ENCODE measurements around the gene CDH15.

Gene CDH15

DNA sequence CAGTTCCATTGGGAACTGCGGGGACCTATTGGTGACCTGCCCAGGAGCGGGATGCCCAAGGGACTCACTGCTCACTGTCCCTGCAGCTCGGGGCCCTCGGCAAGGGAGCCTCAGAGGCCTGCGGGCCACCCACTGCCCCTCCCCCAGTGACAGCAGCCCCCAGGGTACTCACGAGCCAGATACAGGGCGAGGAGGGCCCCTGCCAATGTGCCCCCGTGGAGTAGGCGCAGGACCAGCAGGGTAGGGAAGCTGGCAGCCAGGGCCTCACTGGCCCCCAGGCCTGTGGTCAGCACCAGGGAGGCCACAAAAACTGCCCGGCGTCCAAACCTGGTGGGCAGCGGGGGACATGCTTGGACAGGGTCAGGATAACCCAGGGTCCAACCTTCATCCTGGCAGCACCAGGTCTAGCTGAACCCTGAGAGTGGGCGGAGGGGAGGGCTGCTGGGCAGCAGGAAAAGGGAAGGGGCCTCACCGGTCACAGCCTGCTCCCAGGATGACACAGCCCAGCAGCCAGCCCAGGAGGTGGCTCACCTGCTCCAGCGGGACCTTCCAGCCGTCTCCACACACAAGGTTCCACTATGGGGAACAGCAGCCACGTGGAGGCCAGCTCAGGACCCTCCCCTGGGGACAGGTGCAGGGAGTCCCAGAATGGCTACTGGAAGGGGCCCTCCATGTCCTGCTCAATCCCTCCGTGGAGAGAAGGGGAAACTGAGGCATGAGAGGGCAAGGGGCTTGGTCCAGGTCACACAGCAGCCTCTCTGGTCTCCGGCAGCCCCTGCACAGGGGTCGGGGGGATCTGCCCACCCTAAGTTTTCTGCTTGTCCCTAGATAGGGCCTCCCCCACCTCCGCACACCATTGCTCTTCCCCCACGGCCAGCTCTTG, 27.9 kb downstream of the CDH15 start:
- no peak for DNase-seq (ENCODE audit: low read depth, low spot score)

DNA sequence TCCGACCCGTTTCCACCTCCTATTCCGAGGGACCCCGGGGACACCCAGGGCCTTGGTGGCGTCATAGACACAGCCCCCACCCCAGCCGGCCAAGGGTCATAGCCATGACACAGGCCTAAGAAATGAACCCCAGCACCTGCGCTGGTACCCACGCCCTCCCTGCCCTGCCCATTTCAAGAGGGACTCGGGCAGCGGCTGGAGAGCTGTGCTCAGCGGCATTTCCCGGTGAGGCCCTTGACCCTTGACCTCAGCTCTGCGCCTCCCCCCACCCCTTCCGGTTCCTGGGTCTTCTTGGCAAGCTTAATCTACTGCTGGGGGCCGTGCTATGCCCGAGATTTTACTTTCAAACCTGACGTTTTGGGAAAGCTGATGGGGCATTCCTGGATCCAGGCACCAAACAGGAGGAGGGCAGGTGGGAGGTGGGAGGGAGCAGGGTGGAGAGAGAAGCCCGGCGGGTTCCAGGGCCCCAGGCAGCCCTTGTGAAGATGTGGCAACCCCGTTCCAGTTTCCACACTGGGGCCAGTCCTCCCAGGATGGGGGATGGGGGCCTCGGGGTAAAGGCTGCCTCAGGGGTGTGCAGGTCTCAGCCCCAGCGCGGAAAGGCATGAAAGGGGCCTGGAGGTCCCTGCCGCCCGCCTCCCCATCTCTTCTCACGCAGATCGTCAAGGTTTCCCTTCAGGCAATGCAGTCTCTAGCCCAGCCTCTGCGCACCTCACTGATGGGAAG, 28.7 kb downstream of the CDH15 start, which contains the start of gene SLC22A31:
SLC22A31 (minus strand) TSS at position 414 of the 726 bp plus-strand sequence; CDS start at position 378, 36 bp downstream.
- no peak for DNase-seq (ENCODE audit: low read depth, low spot score)

DNA sequence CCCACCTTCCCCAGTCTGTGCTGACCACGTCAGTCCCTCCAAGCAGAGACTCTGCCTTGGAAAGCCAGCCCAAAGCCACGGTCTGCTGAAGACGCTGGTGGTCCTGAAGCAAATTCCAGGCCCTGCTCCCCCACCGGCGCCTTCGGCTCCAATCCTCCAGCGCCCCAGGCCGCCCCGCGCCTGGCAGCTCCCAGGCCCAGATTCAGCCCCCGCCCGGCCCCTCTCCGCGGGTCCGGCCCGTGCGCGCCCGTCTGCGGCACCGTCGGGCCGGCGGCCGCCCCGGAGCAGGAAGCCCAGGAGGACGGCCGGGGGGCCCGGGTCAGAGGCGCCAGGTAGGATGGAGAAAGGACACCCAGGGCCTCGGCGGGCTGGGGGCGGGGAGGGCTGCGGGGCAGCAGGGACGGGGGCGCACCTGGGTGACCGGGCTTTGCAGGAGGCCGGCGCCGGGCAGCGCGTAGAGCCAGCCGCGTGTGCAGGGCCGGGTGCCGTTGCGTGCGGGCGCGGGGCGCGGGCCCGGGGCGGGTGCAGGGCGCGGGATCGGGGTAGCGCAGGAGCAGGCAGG, 29.4 kb downstream of the CDH15 start:
- DNase-seq (ENCODE audit: low read depth, low spot score): no peak

DNA sequence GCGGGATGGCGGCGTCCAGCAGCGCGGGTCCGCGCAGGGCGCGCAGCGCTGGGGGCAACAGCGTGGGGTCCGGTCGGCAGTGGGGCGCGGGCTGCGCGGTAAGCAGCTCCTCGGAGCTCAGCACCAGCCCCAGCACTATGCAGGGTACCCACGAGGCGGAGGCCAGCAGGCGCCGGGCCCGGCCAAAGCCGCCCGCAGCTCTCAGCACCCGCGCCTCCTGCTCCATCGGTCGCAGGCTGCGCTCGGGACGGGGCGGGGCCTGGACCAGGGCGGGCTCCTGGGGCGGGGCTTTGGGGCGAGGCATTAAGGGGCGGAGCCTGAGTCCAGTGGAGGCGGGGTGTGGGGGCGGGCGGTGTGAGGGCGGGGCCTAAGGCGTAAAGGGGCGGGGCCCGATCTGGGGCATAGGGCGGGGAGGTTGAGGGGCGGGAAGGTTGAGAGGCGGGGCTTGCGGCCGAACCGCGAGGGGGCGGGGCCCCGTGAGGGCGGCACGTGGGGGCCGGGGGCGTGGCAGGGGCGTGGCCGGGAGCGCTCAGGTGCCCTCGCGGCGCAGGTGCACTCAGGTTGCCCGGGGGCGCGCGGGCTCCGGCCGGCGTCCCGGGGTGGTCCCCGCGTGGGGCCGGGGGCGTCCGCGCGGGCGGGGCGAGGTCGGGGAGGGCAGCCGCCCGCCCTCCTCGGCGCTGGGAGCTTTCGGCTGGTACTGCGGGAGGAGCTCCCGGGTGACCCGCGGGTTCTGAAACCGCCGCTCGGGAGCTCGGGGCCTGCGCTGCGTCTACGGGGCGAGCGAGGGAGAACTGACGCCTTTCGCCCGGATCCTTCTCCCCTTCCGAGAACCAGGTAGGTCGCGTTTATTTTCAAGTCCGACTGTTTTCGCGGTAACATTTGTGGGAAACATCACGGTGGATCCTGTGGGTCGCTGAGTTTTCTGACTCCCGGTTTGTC, 30.2 kb downstream of the CDH15 start:
- no peak for DNase-seq (ENCODE audit: low read depth, low spot score)

DNA sequence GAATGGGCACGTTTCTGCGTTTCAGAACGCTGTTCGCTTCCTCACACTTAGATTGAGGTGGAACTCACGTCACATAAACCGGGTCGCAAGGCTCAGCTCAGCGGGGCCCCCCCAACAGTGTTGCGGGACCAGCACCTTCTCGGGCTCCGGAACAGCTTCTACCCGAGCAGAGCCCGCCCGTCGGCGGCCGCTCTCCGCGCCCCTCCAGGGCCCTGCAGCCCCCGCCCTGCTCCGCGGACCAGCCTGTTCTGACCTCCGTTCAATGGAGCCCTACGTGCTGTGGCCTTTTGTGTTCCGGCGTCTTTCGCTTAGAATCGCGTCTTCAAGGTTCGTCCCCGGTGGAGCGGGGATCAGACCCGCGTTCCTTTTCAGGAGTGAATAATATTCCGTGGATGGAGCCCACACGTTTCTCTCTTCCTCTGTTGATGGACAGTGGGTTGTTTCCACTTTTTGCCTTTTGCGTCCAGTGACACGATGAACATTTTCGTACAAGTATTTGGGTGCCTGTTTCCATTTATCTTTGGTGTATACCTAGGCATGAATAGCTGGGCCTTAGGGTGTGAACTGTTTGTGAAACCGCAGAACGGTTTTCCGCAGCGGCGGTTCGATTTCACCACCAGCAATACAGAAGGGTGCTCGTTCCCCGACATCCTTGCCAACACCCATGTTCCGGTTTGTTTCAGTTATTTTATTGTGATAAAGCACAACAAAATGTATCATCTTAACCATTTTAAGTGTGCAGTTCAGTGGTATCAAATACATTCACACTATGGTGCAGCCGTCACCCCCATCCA, 31.1 kb downstream of the CDH15 start:
- DNase-seq (ENCODE audit: low read depth, low spot score): no peak

DNA sequence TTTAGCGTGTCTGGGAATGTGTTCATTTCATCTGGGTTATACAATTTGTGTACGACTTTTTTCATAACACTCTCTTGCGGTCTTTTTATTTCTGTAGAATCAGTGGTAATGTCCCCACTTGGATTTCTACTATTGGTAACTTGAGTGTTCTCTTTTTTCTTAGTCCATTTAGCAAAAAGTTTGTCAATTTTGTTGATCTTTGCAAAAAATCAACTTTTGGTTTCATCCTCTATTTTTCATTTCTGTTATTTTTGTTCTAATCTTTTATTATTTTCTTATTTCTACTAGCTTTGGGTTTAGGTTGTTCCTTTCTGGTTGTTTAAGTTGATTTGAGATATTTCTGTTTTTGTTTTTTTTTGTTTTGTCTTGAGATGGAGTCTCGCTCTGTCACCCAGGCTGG, 36.4 kb downstream of the CDH15 start:
- no peak for DNase-seq (ENCODE audit: low read depth, low spot score)

DNA sequence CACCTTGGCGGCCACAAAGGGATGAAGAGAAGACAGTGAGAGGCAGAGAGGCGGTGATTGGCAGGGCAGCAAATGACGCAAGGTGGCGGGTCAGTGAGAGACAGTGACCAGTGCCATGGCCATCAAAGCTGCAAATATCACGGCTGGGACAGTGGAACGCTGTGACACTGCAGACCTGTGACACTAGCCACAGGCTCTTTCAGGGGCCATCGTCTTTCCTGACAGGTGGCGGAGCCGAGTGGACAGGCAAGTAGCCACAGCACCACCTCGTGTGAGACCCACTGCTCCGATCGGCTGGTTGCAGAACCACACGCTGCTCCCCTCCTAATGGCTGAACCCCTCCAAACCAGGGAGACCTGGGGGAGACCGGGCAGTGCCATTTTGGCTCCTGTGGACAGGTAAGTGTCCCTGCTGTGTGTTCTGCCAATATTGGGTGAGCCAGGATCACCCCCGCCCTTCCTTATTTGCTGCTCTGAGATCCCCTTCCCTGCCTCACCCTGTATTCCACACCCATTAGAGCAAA, 38.0 kb downstream of the CDH15 start:
- no peak for DNase-seq (ENCODE audit: low read depth, low spot score)

DNA sequence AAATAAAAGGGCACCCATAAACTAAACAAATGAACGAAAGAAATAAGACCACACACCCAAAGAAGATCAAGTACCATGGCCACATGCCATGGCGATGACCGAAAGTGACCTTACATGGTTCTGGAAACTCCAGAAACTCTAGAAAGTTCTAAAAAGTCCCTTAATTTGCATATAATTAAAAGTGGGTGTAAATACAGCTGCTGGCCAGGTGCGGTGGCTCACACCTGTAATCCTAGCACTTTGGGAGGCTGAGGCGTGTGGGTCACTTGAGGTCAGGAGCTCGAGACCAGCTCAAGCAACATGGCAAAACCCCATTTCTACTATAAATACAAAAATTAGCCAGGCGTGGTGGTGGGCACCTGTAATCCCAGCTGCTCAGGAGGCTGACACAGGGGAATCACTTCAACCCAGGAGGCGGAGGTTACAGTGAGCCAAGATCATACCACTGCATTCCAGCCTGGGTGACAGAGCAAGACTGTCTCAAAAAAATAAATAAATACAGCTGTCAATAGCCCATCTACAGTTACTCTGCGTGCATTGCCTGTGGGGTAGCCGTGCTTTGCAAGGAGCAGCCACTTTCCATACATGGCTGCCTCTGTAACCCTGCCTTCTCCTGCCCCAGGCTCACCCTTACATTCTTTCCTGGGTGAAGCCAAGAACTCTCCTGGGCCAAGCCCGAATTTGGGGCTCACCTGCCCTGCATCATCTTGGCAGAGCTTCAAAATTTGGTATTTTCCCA, 38.8 kb downstream of the CDH15 start:
- no peak for DNase-seq (ENCODE audit: low read depth, low spot score)

DNA sequence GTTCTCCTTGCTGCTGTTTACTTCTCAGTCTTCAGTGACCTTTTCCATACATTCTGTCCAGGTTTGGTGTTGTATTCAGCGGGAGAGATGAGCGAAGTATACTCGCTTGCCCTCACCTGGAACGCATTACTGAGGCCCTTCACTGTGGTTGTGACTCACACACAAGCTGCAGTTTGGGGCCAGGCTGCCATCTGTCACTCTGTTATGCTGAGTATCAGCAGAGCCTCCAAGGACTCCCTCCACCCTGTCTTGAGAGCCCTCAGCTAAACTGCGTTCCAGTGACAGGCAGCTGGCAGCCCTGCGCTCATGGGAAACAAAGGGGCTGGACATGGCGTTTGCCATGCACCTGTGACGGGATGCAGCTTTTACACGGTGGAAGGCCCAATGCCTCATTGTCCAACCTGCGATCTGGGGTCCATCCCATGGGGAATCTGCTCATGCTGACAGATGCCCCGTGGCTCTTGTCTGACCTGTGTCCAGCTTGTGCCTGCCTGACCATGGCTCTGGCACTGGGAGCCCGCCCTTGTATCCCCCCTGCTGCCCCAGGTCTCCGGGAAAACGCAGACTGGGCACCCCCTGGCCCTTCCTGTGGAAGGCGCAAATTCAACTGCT, 39.5 kb downstream of the CDH15 start:
- DNase-seq (ENCODE audit: low read depth, low spot score): no peak

DNA sequence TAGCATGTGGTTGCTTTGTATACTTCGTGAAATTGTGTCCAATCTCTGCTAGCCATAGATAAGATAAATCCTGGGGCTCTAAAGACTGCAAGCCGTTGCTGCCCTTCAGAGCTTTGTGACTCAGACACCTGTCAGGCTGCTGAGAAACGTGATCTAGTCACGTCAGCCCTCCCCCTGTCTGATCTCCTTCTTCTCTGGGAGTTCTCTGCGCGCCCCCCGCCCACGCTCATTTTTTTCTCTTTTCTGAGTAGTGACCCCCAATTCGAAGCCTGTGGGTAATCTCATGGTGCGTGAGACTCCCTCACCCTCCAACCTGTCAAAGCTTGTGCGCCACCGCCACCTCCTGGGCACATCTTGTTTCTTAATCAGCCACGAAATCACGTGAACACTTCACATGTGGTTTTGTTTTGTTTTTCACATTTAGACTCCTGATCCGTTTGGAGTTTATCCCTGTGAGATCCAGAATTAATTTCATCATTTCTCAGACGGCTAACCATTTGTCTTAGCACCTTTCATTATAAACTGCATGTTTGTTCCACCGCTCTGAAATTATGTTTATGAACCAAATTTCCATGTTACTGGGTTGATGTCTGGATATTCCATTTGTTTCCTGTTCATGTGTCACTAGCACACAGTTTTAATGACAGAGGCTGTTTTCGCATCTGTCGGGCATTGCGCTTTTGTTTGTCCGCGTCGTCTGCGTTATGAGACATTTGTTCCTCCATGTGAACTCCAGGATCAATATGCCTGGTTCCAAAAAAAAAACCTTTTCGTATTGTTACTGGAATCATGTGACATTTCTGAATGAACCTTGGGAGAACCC, 45.0 kb downstream of the CDH15 start:
- no peak for DNase-seq (ENCODE audit: low read depth, low spot score)

DNA sequence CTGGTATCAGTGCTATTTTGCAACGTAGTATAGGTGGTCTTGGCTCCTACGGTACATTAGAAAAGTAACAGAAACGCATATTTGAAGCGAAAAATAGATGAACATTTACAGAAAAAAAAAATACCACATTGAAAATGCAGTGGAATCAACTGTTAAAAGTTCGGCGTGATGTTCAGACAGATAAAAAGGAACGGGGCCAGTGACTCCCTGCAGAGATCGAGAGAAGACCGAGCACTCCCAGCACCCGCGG, 45.5 kb downstream of the CDH15 start:
- no peak for DNase-seq (ENCODE audit: low read depth, low spot score)

DNA sequence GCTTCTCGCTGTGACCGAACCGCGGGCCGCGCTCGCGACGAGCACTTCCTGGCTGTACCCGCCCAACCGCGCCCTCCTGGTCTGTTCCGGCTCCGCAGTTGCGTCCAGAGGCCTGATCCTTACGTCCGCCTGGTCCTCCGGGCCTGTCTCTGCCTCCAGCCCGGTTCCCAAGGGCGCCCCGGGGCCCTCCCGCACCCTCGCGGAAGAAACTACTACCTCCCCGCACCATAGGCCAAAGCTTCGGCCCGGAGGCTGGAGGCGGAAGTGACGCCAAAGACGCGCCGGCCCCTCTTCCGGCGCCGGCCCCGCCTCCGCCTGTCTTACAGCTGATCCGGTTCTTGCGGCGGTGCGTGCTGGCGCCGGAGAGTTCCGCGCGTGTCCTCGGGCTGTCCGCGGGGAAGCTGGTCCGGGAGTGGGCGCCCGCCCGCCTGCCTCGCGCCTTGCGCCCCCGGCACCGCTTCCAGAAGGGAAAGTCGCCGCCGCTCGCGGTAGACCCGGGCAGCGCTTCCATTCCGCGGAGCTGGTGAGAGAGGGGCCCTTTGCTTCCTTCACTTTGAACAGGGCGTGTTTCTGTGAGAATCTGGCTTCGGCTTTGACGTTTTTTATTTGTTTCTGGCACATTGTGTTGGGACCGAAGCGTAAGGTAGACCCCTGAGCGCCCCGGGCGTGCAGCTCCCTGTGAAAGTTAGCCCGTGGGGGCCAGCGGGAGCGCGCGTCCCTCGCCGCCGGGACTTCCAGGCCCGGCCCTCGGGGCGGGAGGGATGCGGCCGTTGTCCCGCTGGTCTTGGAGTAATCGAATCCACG, 46.0 kb downstream of the CDH15 start, which contains the start of gene ZNF778:
ZNF778 (plus strand) TSS at position 316 of the 804 bp plus-strand sequence. CDS start 3,425 bp downstream, outside the sequence.
- no peak for DNase-seq (ENCODE audit: low read depth, low spot score)

DNA sequence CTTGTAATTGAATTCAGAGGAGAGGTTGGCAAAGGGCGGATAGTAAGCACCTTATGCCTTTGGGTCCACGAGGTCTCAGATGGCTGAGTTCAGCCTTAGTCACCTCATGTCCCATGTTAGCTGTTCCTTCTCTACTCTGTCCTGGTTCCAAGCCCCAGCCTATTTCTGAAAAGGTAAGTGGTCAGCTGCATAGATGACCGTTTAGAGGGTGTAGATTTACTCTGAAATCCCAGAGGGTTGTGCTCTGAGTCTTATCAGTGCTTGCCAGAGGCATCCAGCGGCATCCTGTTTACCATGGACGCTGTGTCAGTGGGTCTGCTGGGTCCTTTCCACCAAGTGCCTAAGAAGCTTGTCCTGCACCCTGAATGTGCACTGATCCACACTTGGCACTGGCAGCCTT, 47.8 kb downstream of the CDH15 start:
- DNase-seq (ENCODE audit: low read depth, low spot score): no peak

DNA sequence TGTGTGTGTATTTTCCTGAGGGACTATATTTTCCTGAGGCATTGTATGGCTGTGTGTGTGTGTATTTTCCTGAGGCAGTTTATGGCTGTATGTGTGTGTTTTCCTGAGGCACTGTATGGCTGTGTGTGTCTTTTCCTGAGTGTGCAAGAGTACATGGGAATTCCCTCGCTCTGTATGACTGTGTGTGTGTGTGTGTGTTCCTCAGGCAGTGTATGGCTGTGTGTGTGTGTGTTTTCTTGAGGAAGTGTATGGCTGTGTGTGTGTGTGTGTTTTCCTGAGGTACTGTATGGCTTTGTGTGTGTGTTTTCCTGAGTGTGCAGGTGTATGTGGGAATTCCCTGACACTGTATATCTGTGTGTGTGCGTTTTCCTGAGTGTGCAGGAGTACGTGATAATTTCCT, 50.1 kb downstream of the CDH15 start:
- DNase-seq (ENCODE audit: low read depth, low spot score): no peak

DNA sequence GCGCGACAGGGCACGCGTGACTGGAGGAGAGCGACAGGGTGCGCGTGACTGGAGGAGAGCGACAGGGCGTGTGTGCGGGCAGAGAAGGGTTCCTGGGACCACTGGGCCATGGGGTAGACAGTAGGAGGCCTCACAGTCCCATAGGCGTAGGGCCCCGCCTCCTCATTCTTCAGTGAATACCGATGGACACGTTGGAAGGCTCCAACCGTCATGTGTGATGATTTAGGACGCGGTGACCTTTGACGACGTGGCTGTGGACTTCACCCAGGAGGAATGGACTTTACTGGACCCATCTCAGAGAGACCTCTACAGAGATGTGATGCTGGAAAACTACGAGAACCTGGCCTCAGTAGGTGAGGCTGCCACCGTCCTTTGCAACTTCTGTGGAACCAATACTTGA, 51.4 kb downstream of the CDH15 start:
- DNase-seq (ENCODE audit: low read depth, low spot score): no peak

DNA sequence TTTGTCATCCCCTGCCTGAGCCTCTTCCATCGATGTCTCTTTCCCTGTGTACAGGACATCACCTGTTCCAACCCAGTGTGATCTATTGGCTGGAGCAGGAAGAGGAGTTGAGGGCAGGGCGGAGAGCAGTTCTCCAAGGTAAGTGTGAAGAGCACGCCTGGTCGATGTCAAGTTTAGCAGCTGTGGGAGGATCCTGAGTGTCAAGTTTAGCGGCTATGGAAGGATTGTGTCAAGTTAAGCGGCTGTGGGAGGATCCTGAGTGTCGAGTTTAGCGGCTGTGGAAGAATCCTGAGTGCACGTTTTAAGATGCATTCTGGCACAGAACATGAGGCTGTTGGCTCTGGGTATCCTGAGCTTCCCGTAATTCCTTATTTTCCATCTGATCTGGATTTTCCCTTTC, 53.1 kb downstream of the CDH15 start:
- DNase-seq (ENCODE audit: low read depth, low spot score): no peak

DNA sequence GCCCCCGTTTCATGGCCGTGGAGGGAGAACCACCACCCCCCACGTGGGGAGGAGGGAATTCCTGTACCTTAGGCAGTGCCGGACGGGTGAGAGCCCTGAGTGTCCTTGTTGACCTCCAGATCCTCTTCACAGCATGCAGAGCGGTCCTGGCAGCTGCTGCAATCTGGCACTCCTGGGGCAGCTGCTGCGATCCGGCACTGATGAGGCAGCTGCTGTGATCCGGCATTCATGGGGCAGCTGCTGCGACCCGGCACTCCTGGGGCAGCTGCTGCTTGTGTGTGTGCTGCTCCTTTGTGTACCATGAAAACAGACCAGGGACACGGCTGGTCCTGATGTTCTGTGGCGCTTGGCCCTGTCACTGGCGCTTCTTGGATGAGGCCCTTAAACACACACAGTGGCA, 58.7 kb downstream of the CDH15 start:
- no peak for DNase-seq (ENCODE audit: low read depth, low spot score)

DNA sequence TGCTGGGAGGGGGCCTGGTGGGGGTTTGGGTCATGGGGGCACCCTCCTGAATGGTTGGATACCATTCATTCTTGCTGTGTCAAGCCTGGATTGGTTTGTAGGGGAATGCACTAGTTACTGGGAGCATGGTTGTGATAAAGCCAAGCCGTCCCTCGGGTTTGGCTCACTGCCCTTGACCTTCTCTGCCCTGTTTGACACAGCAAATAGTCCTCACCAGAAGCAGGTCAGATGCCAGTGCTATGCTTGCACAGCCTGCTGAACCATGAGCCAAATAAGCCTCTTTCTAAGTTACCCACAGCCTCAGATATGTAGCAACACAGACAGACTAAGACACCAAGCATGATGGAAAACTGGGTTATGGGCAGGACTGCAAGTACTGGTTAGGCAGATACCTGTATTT, 60.6 kb downstream of the CDH15 start:
- no peak for DNase-seq (ENCODE audit: low read depth, low spot score)
